Measurements from ENCODE around the gene CDH4.

Gene CDH4

DNA sequence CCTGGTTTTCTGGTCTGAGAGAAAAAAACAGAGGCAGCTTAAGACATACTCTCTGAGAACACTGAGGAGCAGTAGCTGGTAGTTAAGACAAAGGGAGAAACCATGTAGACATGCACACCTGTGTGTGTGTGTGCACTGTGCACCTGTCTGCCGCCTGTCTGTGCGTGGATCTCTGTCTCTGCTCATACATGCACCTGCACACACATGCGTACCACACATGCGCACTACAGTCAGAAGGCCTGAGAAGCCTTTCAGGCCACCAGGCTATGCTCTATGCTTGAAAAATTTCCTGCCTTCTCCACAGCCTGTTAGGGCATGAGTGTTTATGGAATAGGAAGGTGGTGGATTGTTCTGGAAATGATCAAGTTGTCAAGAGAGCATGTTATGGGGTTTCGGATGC lies 103.5 kb downstream of the CDH4 start:
- H4K5ac ChIP-seq (ENCODE audit: low read length): no peak overlapping the region
- H3K79me1 ChIP-seq (ENCODE audit: low read length): no peaks in the 10 kb centered on the region
- H3K27ac ChIP-seq (ENCODE audit: low read depth, low read length): no peak overlapping the region
- H3K9ac ChIP-seq (ENCODE audit: low read length): no peak overlapping the region
- H4K8ac ChIP-seq (ENCODE audit: low read depth, low read length): no peak overlapping the region
- H3K4me3 ChIP-seq (ENCODE audit: low read length): no peak overlapping the region
- H3K36me3 ChIP-seq (ENCODE audit: control insufficient read depth, insufficient read depth, low read length): no peaks in the 10 kb centered on the region
- H3K4ac ChIP-seq (ENCODE audit: low read depth, low read length): no peak overlapping the region
- no peak overlapping the region for H2BK5ac ChIP-seq (ENCODE audit: low read length)
- WGBS (ENCODE audit: extremely low coverage, insufficient coverage, low lambda C conversion rate): no CpG with 5 or more reads among the region's 5 CpGs
- H2BK15ac ChIP-seq (replicated peaks; ENCODE audit: low read depth): no peak overlapping the region
- no peak overlapping the region for H3K56ac ChIP-seq (ENCODE audit: low read length)
- no peaks in the 10 kb centered on the region for H3K79me2 ChIP-seq (ENCODE audit: control insufficient read depth, insufficient read depth, low read length)
- no peaks in the 10 kb centered on the region for H3K4me1 ChIP-seq (ENCODE audit: control insufficient read depth, low read depth, low read length)
- H3K27me3 ChIP-seq (ENCODE audit: insufficient read depth, low read length, poor library complexity): no peaks in the 10 kb centered on the region
- H3K4me2 ChIP-seq (ENCODE audit: low read length): no peak overlapping the region
- H3K23ac ChIP-seq (ENCODE audit: low read length): no peak overlapping the region
- no peak for DNase-seq
- H3K18ac ChIP-seq (ENCODE audit: low read length): no peak overlapping the region
- H2AK5ac ChIP-seq (ENCODE audit: low read length): no peak overlapping the region
- H2BK120ac ChIP-seq (ENCODE audit: low read depth, low read length): no peak overlapping the region

DNA sequence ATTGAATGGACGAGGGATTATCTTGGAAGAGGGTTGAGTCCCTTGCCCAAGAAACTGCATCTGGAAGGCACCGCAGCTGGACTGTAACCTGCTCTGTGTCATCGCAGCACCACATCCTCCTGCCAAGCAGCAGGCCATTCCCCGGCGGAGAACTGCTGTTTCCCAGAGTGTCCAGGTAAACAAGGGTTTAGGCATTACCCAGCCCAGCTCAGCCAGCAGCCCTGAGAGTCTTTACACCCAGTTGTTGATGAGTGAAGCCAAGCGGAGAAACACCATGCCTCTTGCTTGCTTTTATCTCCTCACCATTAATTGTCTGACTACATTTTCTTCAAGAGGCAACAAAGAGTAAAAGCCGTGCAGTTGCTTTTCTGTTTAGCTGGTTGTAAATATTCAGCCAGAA lies 104.1 kb downstream of the CDH4 start:
- no peak overlapping the region for H2BK120ac ChIP-seq (ENCODE audit: low read depth, low read length)
- H3K79me1 ChIP-seq (ENCODE audit: low read length): no peaks in the 10 kb centered on the region
- no peak overlapping the region for H2BK5ac ChIP-seq (ENCODE audit: low read length)
- no peak overlapping the region for H3K4me2 ChIP-seq (ENCODE audit: low read length)
- no peak overlapping the region for H3K9ac ChIP-seq (ENCODE audit: low read length)
- H3K27me3 ChIP-seq (ENCODE audit: insufficient read depth, low read length, poor library complexity): no peaks in the 10 kb centered on the region
- no peak overlapping the region for H4K5ac ChIP-seq (ENCODE audit: low read length)
- no peak overlapping the region for H2AK5ac ChIP-seq (ENCODE audit: low read length)
- no peak for DNase-seq
- no peak overlapping the region for H4K8ac ChIP-seq (ENCODE audit: low read depth, low read length)
- H3K23ac ChIP-seq (ENCODE audit: low read length): no peak overlapping the region
- no peak overlapping the region for H3K4ac ChIP-seq (ENCODE audit: low read depth, low read length)
- no peak overlapping the region for H3K27ac ChIP-seq (ENCODE audit: low read depth, low read length)
- H2BK15ac ChIP-seq (replicated peaks; ENCODE audit: low read depth): no peak overlapping the region
- no peak overlapping the region for H3K56ac ChIP-seq (ENCODE audit: low read length)
- H3K79me2 ChIP-seq (ENCODE audit: control insufficient read depth, insufficient read depth, low read length): no peaks in the 10 kb centered on the region
- H3K4me3 ChIP-seq (ENCODE audit: low read length): no peak overlapping the region
- H3K18ac ChIP-seq (ENCODE audit: low read length): no peak overlapping the region
- H3K4me1 ChIP-seq (ENCODE audit: control insufficient read depth, low read depth, low read length): no peaks in the 10 kb centered on the region
- H3K36me3 ChIP-seq (ENCODE audit: control insufficient read depth, insufficient read depth, low read length): no peaks in the 10 kb centered on the region
- WGBS (ENCODE audit: extremely low coverage, insufficient coverage, low lambda C conversion rate): no CpG with 5 or more reads among the region's 7 CpGs

GRCh38 chr20:61357119-61357518 lies 105.1 kb downstream of the CDH4 start:
- H3K27me3 ChIP-seq (ENCODE audit: insufficient read depth, low read length, poor library complexity): no peaks in the 10 kb centered on the region
- no peak overlapping the region for H3K9ac ChIP-seq (ENCODE audit: low read length)
- H2AK5ac ChIP-seq (ENCODE audit: low read length): no peak overlapping the region
- no peak overlapping the region for H3K27ac ChIP-seq (ENCODE audit: low read depth, low read length)
- no peak overlapping the region for H3K4me2 ChIP-seq (ENCODE audit: low read length)
- H4K5ac ChIP-seq (ENCODE audit: low read length): no peak overlapping the region
- H3K36me3 ChIP-seq (ENCODE audit: control insufficient read depth, insufficient read depth, low read length): no peaks in the 10 kb centered on the region
- no peak overlapping the region for H2BK15ac ChIP-seq (replicated peaks; ENCODE audit: low read depth)
- no peak overlapping the region for H3K4me3 ChIP-seq (ENCODE audit: low read length)
- H3K4ac ChIP-seq (ENCODE audit: low read depth, low read length): no peak overlapping the region
- no peak overlapping the region for H3K56ac ChIP-seq (ENCODE audit: low read length)
- WGBS (ENCODE audit: extremely low coverage, insufficient coverage, low lambda C conversion rate): no CpG with 5 or more reads among the region's 11 CpGs
- H3K18ac ChIP-seq (ENCODE audit: low read length): no peak overlapping the region
- H3K4me1 ChIP-seq (ENCODE audit: control insufficient read depth, low read depth, low read length): no peaks in the 10 kb centered on the region
- H3K79me1 ChIP-seq (ENCODE audit: low read length): no peaks in the 10 kb centered on the region
- no peaks in the 10 kb centered on the region for H3K79me2 ChIP-seq (ENCODE audit: control insufficient read depth, insufficient read depth, low read length)
- H4K8ac ChIP-seq (ENCODE audit: low read depth, low read length): no peak overlapping the region
- H2BK120ac ChIP-seq (ENCODE audit: low read depth, low read length): no peak overlapping the region
- no peak overlapping the region for H2BK5ac ChIP-seq (ENCODE audit: low read length)
- H3K23ac ChIP-seq (ENCODE audit: low read length): no peak overlapping the region
- DNase-seq: no peak

DNA sequence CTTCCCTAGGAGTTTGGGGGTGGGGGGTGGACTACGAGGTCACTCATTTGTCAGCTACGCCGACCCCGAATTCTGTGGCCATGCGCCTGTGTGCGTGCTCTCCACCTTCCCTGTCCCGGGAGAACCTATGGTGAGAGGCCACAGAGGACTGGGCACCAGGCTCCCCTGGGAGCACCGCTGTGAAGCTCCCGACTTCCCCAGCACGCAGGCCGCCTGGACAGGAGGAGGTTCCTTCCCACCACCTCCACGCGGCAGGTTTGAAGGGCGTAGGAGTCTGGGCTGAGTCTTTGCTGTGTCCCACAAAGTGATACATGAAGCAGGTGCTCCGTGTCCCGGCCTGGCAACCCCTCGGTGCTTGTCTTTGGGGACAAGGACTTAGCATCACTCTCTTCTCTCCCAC lies 107.2 kb downstream of the CDH4 start:
- no peak overlapping the region for H3K4me3 ChIP-seq (ENCODE audit: low read length)

GRCh38 chr20:61360296-61360695 lies 108.2 kb downstream of the CDH4 start:
- Histone ChIP-seq H3K27me3 (ENCODE audit: insufficient read depth, low read length, poor library complexity) (no peaks in the 10 kb centered on the region), H3K4ac (ENCODE audit: low read depth, low read length) (no peak overlapping the region), H2BK15ac (replicated peaks; ENCODE audit: low read depth) (no peak overlapping the region), H3K27ac (ENCODE audit: low read depth, low read length) (no peak overlapping the region), H3K79me2 (ENCODE audit: control insufficient read depth, insufficient read depth, low read length) (no peaks in the 10 kb centered on the region), H3K4me3 (ENCODE audit: low read length) (no peak overlapping the region), H2BK120ac (ENCODE audit: low read depth, low read length) (no peak overlapping the region), H3K36me3 (ENCODE audit: control insufficient read depth, insufficient read depth, low read length) (no peaks in the 10 kb centered on the region), H2AK5ac (ENCODE audit: low read length) (no peak overlapping the region), H2BK5ac (ENCODE audit: low read length) (no peak overlapping the region), H4K8ac (ENCODE audit: low read depth, low read length) (no peak overlapping the region), H3K4me2 (ENCODE audit: low read length) (no peak overlapping the region), H3K56ac (ENCODE audit: low read length) (no peak overlapping the region), H3K79me1 (ENCODE audit: low read length) (no peaks in the 10 kb centered on the region), H3K9ac (ENCODE audit: low read length) (no peak overlapping the region), H3K18ac (ENCODE audit: low read length) (no peak overlapping the region), H4K5ac (ENCODE audit: low read length) (no peak overlapping the region), H3K4me1 (ENCODE audit: control insufficient read depth, low read depth, low read length) (no peaks in the 10 kb centered on the region), H3K23ac (ENCODE audit: low read length) (no peak overlapping the region)
- no peak for DNase-seq
- no CpG with 5 or more reads among the region's 9 CpGs for WGBS (ENCODE audit: extremely low coverage, insufficient coverage, low lambda C conversion rate)

More for the DNA sequence above, 107.2 kb downstream of the CDH4 start:
- Histone ChIP-seq H3K27ac (ENCODE audit: low read depth, low read length) (no peak overlapping the region), H3K4ac (ENCODE audit: low read depth, low read length) (no peak overlapping the region), H4K8ac (ENCODE audit: low read depth, low read length) (no peak overlapping the region), H3K4me2 (ENCODE audit: low read length) (no peak overlapping the region), H3K56ac (ENCODE audit: low read length) (no peak overlapping the region), H2BK15ac (replicated peaks; ENCODE audit: low read depth) (no peak overlapping the region), H3K18ac (ENCODE audit: low read length) (no peak overlapping the region), H3K23ac (ENCODE audit: low read length) (no peak overlapping the region), H3K79me2 (ENCODE audit: control insufficient read depth, insufficient read depth, low read length) (no peaks in the 10 kb centered on the region), H3K79me1 (ENCODE audit: low read length) (no peaks in the 10 kb centered on the region), H3K4me1 (ENCODE audit: control insufficient read depth, low read depth, low read length) (no peaks in the 10 kb centered on the region), H2BK120ac (ENCODE audit: low read depth, low read length) (no peak overlapping the region), H3K9ac (ENCODE audit: low read length) (no peak overlapping the region), H3K36me3 (ENCODE audit: control insufficient read depth, insufficient read depth, low read length) (no peaks in the 10 kb centered on the region), H4K5ac (ENCODE audit: low read length) (no peak overlapping the region), H2AK5ac (ENCODE audit: low read length) (no peak overlapping the region), H2BK5ac (ENCODE audit: low read length) (no peak overlapping the region), H3K27me3 (ENCODE audit: insufficient read depth, low read length, poor library complexity) (no peaks in the 10 kb centered on the region)
- no peak for DNase-seq
- whole genome bisulfite sequencing (ENCODE audit: extremely low coverage, insufficient coverage, low lambda C conversion rate): no CpG with 5 or more reads among the region's 17 CpGs

DNA sequence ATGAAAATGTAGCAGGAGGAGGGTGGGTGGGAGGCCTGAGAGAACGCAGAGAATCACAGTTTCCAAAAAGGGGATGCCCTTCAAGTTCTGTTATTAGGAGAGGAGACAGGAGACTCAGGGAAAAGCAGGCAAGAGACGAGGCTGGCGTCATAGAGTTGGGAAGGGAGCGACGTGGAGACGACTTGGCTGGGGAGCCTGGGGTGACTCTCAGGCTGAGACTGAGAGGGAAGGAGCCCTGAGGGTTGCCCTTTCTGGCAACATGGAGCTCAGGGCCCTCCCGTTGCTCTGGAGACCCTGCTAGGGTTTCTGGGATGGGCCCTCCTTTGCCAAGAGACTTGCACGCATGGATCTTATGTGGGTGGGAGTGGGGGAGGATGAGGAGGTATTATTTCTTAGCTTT lies 108.9 kb downstream of the CDH4 start:
- Histone ChIP-seq H4K5ac (ENCODE audit: low read length) (no peak overlapping the region), H3K27me3 (ENCODE audit: insufficient read depth, low read length, poor library complexity) (no peaks in the 10 kb centered on the region), H3K18ac (ENCODE audit: low read length) (no peak overlapping the region), H3K9ac (ENCODE audit: low read length) (no peak overlapping the region), H3K4me3 (ENCODE audit: low read length) (no peak overlapping the region), H3K79me2 (ENCODE audit: control insufficient read depth, insufficient read depth, low read length) (no peaks in the 10 kb centered on the region), H3K27ac (ENCODE audit: low read depth, low read length) (no peak overlapping the region), H2BK5ac (ENCODE audit: low read length) (no peak overlapping the region), H2BK120ac (ENCODE audit: low read depth, low read length) (no peak overlapping the region), H3K4me2 (ENCODE audit: low read length) (no peak overlapping the region), H3K4ac (ENCODE audit: low read depth, low read length) (no peak overlapping the region), H4K8ac (ENCODE audit: low read depth, low read length) (no peak overlapping the region), H2AK5ac (ENCODE audit: low read length) (no peak overlapping the region), H3K56ac (ENCODE audit: low read length) (no peak overlapping the region), H3K4me1 (ENCODE audit: control insufficient read depth, low read depth, low read length) (no peaks in the 10 kb centered on the region), H3K23ac (ENCODE audit: low read length) (no peak overlapping the region), H2BK15ac (replicated peaks; ENCODE audit: low read depth) (no peak overlapping the region), H3K36me3 (ENCODE audit: control insufficient read depth, insufficient read depth, low read length) (no peaks in the 10 kb centered on the region), H3K79me1 (ENCODE audit: low read length) (no peaks in the 10 kb centered on the region)
- DNase-seq: no peak
- WGBS (ENCODE audit: extremely low coverage, insufficient coverage, low lambda C conversion rate): no CpG with 5 or more reads among the region's 8 CpGs

Measured in mesendoderm (in vitro differentiated cells).